ENCODE results near the gene TKTL1.
"Not testable (repeated sequence)": the region's sequence is repeated elsewhere in the genome, so short reads cannot be mapped to it uniquely, and the experiment has no call there.

Gene TKTL1

GRCh38 chrX:154284489-154285338 lies 10.9 kb upstream of the TKTL1 start:
- H3K36me3 ChIP-seq (ENCODE audit: control insufficient read depth in 4 of 4, insufficient read depth in 4 of 4, low read length in 3 of 4); H3K27ac ChIP-seq (ENCODE audit: insufficient read depth in 1 of 2, low read depth in 1 of 2, low read length in 2 of 2, poor library complexity in 1 of 2, severe bottlenecking in 2 of 2); H3K27me3 ChIP-seq (replicated peaks in 2 of 5; ENCODE audit: control insufficient read depth in 4 of 5, insufficient read depth in 5 of 5, low read length in 4 of 5); H3K4me3 ChIP-seq (ENCODE audit: control insufficient read depth in 1 of 7, extremely low read depth in 1 of 7, insufficient read depth in 4 of 7, low read depth in 2 of 7, low read length in 6 of 7); POLR2A ChIA-PET; CTCF ChIA-PET; DNase-seq; H3K4me1 ChIP-seq (ENCODE audit: control extremely low read depth in 1 of 4, control insufficient read depth in 4 of 4, insufficient read depth in 4 of 4, low read length in 3 of 4); H3K9me3 ChIP-seq (ENCODE audit: control extremely low read depth in 1 of 5, control insufficient read depth in 4 of 5, insufficient read depth in 2 of 5, low read depth in 1 of 5, low read length in 4 of 5): not testable (repeated sequence)
- no CpG with 5 or more reads among the region's 23 CpGs for WGBS (ENCODE audit: insufficient coverage)

DNA sequence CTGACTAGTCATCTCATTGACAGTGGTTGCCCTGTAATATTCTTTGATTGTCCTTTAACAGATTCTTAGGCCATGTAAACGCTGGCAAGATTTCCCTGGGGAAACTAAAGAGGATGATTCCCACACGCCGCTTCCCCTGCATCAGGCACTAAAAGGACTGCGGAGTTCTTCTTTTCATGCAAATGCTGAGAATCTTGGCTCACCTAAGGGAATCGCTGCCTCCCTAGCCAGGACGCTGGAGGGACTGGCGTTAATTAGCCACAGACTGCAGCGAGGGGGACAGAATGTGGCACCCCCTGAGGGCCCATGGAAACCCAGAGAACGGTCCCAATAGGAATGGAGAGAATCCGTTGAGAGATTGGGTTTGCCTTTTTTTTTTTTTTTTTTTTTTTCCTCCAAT lies 9.2 kb upstream of the TKTL1 start:
- CTCF ChIA-PET; H3K4me1 ChIP-seq (ENCODE audit: control extremely low read depth in 1 of 4, control insufficient read depth in 4 of 4, insufficient read depth in 4 of 4, low read length in 3 of 4); H3K4me3 ChIP-seq (ENCODE audit: control insufficient read depth in 1 of 7, extremely low read depth in 1 of 7, insufficient read depth in 4 of 7, low read depth in 2 of 7, low read length in 6 of 7); H3K27me3 ChIP-seq (replicated peaks in 2 of 5; ENCODE audit: control insufficient read depth in 4 of 5, insufficient read depth in 5 of 5, low read length in 4 of 5); H3K27ac ChIP-seq (ENCODE audit: insufficient read depth in 1 of 2, low read depth in 1 of 2, low read length in 2 of 2, poor library complexity in 1 of 2, severe bottlenecking in 2 of 2); DNase-seq; H3K9me3 ChIP-seq (ENCODE audit: control extremely low read depth in 1 of 5, control insufficient read depth in 4 of 5, insufficient read depth in 2 of 5, low read depth in 1 of 5, low read length in 4 of 5); POLR2A ChIA-PET; H3K36me3 ChIP-seq (ENCODE audit: control insufficient read depth in 4 of 4, insufficient read depth in 4 of 4, low read length in 3 of 4): not testable (repeated sequence)
- WGBS (ENCODE audit: insufficient coverage), result no CpG with 5 or more reads among the region's 10 CpGs

DNA sequence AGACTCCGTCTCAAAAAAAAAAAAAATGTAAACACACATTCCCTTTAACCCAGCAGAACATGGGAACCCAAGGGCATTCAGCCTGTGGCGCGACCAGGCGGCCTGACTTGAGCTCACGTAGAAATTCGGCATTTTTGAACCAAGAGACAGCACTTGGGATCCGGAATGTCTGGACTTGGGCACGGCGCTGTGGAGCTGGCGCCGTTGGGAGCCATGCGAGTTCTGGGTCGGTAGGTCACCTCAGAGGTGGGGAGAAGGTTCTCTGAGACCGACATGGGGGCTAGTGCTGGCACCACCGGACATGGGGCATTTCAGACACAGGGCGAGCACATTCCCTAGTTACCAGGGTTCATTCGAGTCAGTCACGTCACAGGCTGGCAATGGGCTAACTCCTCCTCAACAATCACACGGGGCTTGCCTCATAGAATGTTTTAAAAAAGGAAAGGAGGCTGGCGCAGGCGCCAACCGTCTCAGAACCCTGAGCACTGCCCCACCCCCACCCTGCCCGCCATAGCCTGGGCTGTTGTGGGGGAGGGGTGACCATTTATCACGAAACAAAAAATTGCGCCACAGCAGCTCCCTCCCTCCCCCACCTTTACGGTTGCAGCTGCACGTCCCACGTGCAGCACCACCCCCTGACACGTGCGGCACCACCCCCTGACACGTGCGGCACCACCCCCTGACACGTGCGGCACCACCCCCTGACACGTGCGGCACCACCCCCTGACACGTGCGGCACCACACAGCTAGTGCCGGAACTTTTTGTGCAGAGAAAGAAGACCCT lies 612 bp upstream of the TKTL1 start, which contains the start of gene TEX28:
Gene TEX28 (minus strand): TSS at position 334 of the 784 bp plus-strand sequence. CDS start 3,007 bp downstream, outside the sequence.
- Histone ChIP-seq H3K9me3 (ENCODE audit: control extremely low read depth in 1 of 5, control insufficient read depth in 4 of 5, insufficient read depth in 2 of 5, low read depth in 1 of 5, low read length in 4 of 5) (peaks cover 0 to 8% (median 0%) of the 10 kb centered on the region in 5 experiments), H3K36me3 (ENCODE audit: control insufficient read depth in 4 of 4, insufficient read depth in 4 of 4, low read length in 3 of 4) (no peaks in the 10 kb centered on the region), H3K27ac (ENCODE audit: insufficient read depth in 1 of 2, low read depth in 1 of 2, low read length in 2 of 2, poor library complexity in 1 of 2, severe bottlenecking in 2 of 2) (no peak within 1 kb of the TSS), H3K4me3 (ENCODE audit: control insufficient read depth in 1 of 7, extremely low read depth in 1 of 7, insufficient read depth in 4 of 7, low read depth in 2 of 7, low read length in 6 of 7) (no peak within 1 kb of the TSS), H3K4me1 (ENCODE audit: control extremely low read depth in 1 of 4, control insufficient read depth in 4 of 4, insufficient read depth in 4 of 4, low read length in 3 of 4) (no peaks in the 10 kb centered on the region), H3K27me3 (replicated peaks in 2 of 5; ENCODE audit: control insufficient read depth in 4 of 5, insufficient read depth in 5 of 5, low read length in 4 of 5) (no peaks in the 10 kb centered on the region)
- DNase-seq, result no peak
- ChIA-PET POLR2A (interaction anchor here (0.6 kb wide), 1 partner anchor 9 kb away, joined by 4 read pairs; no protein-coding TSS in a partner anchor), CTCF (no interaction called here)
- WGBS (ENCODE audit: insufficient coverage), result 97% methylated on average over 21 of the region's 39 CpGs

- H3K27ac ChIP-seq (ENCODE audit: insufficient read depth in 1 of 2, low read depth in 1 of 2, low read length in 2 of 2, poor library complexity in 1 of 2, severe bottlenecking in 2 of 2), result no peak overlapping the region
- no peaks in the 10 kb centered on the region for H3K27me3 ChIP-seq (replicated peaks in 2 of 5; ENCODE audit: control insufficient read depth in 4 of 5, insufficient read depth in 5 of 5, low read length in 4 of 5)
- no peak for DNase-seq
- H3K4me1 ChIP-seq (ENCODE audit: control extremely low read depth in 1 of 4, control insufficient read depth in 4 of 4, insufficient read depth in 4 of 4, low read length in 3 of 4), result no peaks in the 10 kb centered on the region
- ChIA-PET CTCF (no interaction called here), POLR2A (no interaction called here)
- WGBS (ENCODE audit: insufficient coverage), result 91% methylated on average over 18 of the region's 18 CpGs
- H3K36me3 ChIP-seq (ENCODE audit: control insufficient read depth in 4 of 4, insufficient read depth in 4 of 4, low read length in 3 of 4), result no peaks in the 10 kb centered on the region
- no peak overlapping the region for H3K4me3 ChIP-seq (ENCODE audit: control insufficient read depth in 1 of 7, extremely low read depth in 1 of 7, insufficient read depth in 4 of 7, low read depth in 2 of 7, low read length in 6 of 7)
- H3K9me3 ChIP-seq (ENCODE audit: control extremely low read depth in 1 of 5, control insufficient read depth in 4 of 5, insufficient read depth in 2 of 5, low read depth in 1 of 5, low read length in 4 of 5), result peaks cover 0 to 8% (median 0%) of the 10 kb centered on the region in 5 experiments
Measured at GRCh38 chrX:154296731-154297130, 1.1 kb downstream of the TKTL1 start.

GRCh38 chrX:154298312-154298711 lies 2.7 kb downstream of the TKTL1 start:
- WGBS (ENCODE audit: insufficient coverage), result 93% methylated on average over 5 of the region's 7 CpGs
- CTCF ChIA-PET, result no interaction called here
- H3K27ac ChIP-seq (ENCODE audit: insufficient read depth in 1 of 2, low read depth in 1 of 2, low read length in 2 of 2, poor library complexity in 1 of 2, severe bottlenecking in 2 of 2), result no peak overlapping the region
- H3K4me1 ChIP-seq (ENCODE audit: control extremely low read depth in 1 of 4, control insufficient read depth in 4 of 4, insufficient read depth in 4 of 4, low read length in 3 of 4), result no peaks in the 10 kb centered on the region
- H3K4me3 ChIP-seq (ENCODE audit: control insufficient read depth in 1 of 7, extremely low read depth in 1 of 7, insufficient read depth in 4 of 7, low read depth in 2 of 7, low read length in 6 of 7), result no peak overlapping the region
- DNase-seq, result no peak
- POLR2A ChIA-PET, result no interaction called here
- no peaks in the 10 kb centered on the region for H3K27me3 ChIP-seq (replicated peaks in 2 of 5; ENCODE audit: control insufficient read depth in 4 of 5, insufficient read depth in 5 of 5, low read length in 4 of 5)
- H3K36me3 ChIP-seq (ENCODE audit: control insufficient read depth in 4 of 4, insufficient read depth in 4 of 4, low read length in 3 of 4), result no peaks in the 10 kb centered on the region
- H3K9me3 ChIP-seq (ENCODE audit: control extremely low read depth in 1 of 5, control insufficient read depth in 4 of 5, insufficient read depth in 2 of 5, low read depth in 1 of 5, low read length in 4 of 5), result peaks cover 0 to 8% (median 0%) of the 10 kb centered on the region in 5 experiments

DNA sequence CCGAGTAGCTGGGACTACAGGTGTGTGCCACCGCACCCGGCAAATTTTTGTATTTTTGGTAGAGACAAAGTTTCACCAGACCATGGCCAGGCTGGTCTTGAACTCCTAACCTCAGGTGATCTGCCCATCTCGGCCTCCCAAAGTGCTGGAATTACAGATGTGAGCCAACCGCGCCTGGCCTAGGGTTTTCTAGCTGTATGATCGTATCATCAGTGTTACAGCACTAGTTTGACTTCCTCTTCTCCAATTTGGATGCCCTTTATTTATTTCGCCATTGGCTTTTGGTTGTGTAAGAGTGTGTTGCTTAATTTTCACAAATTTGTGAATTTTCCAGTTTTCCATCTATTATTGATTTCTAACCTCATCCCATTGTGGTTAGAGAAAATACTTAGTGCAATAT lies 5.2 kb downstream of the TKTL1 start:
- Histone ChIP-seq H3K36me3 (ENCODE audit: control insufficient read depth in 4 of 4, insufficient read depth in 4 of 4, low read length in 3 of 4) (no peaks in the 10 kb centered on the region), H3K27ac (ENCODE audit: insufficient read depth in 1 of 2, low read depth in 1 of 2, low read length in 2 of 2, poor library complexity in 1 of 2, severe bottlenecking in 2 of 2) (no peak overlapping the region), H3K27me3 (replicated peaks in 2 of 5; ENCODE audit: control insufficient read depth in 4 of 5, insufficient read depth in 5 of 5, low read length in 4 of 5) (peaks cover 0 to 6% (median 0%) of the 10 kb centered on the region in 5 experiments), H3K9me3 (ENCODE audit: control extremely low read depth in 1 of 5, control insufficient read depth in 4 of 5, insufficient read depth in 2 of 5, low read depth in 1 of 5, low read length in 4 of 5) (peaks cover 0 to 3% (median 0%) of the 10 kb centered on the region in 5 experiments), H3K4me1 (ENCODE audit: control extremely low read depth in 1 of 4, control insufficient read depth in 4 of 4, insufficient read depth in 4 of 4, low read length in 3 of 4) (peaks cover 0 to 3% (median 1%) of the 10 kb centered on the region in 4 experiments), H3K4me3 (ENCODE audit: control insufficient read depth in 1 of 7, extremely low read depth in 1 of 7, insufficient read depth in 4 of 7, low read depth in 2 of 7, low read length in 6 of 7) (no peak overlapping the region)
- ChIA-PET CTCF (interaction anchor here (1.0 kb wide), 1 partner anchor 8 kb away, joined by 4 read pairs; no protein-coding TSS in a partner anchor), POLR2A (no interaction called here)
- WGBS (ENCODE audit: insufficient coverage), result 96% methylated on average over 6 of the region's 8 CpGs
- DNase-seq, result peak in 2 of 3 donors; percentile 27

DNA sequence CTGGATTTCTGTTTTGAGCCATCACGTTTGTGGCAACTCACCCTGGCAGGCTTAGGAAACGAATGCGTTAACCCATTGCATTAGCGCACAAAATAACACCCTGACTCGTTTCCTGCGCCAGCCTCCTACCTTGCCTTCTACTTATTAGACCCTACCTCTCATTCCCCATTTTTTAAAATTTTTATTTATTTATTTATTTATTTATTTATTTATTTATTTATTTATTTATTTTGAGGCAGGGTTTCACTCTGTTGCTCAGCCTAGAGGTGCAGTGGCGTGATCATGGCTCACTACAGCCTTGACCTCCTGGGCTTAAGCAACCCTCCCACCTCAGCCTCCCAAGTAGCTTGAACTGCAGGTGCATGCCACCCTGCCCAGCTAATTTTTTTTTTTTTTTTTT lies 7.4 kb downstream of the TKTL1 start:
- H3K27me3 ChIP-seq (replicated peaks in 2 of 5; ENCODE audit: control insufficient read depth in 4 of 5, insufficient read depth in 5 of 5, low read length in 4 of 5); POLR2A ChIA-PET; H3K4me3 ChIP-seq (ENCODE audit: control insufficient read depth in 1 of 7, extremely low read depth in 1 of 7, insufficient read depth in 4 of 7, low read depth in 2 of 7, low read length in 6 of 7); DNase-seq; H3K27ac ChIP-seq (ENCODE audit: insufficient read depth in 1 of 2, low read depth in 1 of 2, low read length in 2 of 2, poor library complexity in 1 of 2, severe bottlenecking in 2 of 2); H3K4me1 ChIP-seq (ENCODE audit: control extremely low read depth in 1 of 4, control insufficient read depth in 4 of 4, insufficient read depth in 4 of 4, low read length in 3 of 4); H3K9me3 ChIP-seq (ENCODE audit: control extremely low read depth in 1 of 5, control insufficient read depth in 4 of 5, insufficient read depth in 2 of 5, low read depth in 1 of 5, low read length in 4 of 5); H3K36me3 ChIP-seq (ENCODE audit: control insufficient read depth in 4 of 4, insufficient read depth in 4 of 4, low read length in 3 of 4): not testable (repeated sequence)
- CTCF ChIA-PET, result interaction anchor here (0.6 to 3.0 kb wide), 2 partner anchors 112 to 167 kb away, joined by 3 to 12 read pairs; no protein-coding TSS in a partner anchor
- 93% methylated on average over 3 of the region's 7 CpGs for WGBS (ENCODE audit: insufficient coverage)

All from common myeloid progenitor, CD34-positive (primary cell).